ENCODE data around the gene ANKH. TPM values are rescaled to one million over a fixed set of nuclear protein-coding genes. Genes with fewer than 3 reads are reported as not detected.
A peak's percentile ranks its signal among the peaks of the same experiment; 100 is the strongest.

The ANKH gene
- total and polyA plus RNA-seq, 2 of the 13 experiments (the other 11 are each of a cell fraction or from before 2014, with no cell fraction given), result 25.0 to 36.0 TPM

DNA sequence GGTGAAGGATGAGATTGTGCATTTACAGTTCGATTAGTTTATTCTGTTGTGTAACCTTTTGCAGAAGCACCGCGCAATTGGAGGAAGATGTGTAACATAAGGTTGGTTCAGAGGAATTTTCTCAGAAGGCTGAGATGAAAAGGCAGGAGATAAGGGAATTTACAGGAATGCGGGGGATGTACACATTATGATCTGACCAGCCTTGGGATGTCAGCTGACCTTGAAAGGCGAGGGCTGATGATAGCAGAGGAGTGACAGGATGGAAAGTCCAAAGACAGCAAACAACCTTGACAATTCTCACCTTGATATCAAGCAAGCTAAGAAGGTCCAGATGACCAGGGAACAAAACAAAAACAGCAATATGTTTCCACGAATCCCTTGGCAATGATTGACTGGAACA, 118.3 kb downstream of the ANKH start (continued):
- TF ChIP-seq, protein P1, sequence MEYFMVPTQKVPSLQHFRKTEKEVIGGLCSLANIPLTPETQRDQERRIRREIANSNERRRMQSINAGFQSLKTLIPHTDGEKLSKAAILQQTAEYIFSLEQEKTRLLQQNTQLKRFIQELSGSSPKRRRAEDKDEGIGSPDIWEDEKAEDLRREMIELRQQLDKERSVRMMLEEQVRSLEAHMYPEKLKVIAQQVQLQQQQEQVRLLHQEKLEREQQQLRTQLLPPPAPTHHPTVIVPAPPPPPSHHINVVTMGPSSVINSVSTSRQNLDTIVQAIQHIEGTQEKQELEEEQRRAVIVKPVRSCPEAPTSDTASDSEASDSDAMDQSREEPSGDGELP (IDR thresholded peaks at IDR 0.05; ENCODE audit: borderline replicate concordance, low read depth), result peak; percentile 45; the same call in 1 of the 2 replicates
- TF ChIP-seq, protein P2, sequence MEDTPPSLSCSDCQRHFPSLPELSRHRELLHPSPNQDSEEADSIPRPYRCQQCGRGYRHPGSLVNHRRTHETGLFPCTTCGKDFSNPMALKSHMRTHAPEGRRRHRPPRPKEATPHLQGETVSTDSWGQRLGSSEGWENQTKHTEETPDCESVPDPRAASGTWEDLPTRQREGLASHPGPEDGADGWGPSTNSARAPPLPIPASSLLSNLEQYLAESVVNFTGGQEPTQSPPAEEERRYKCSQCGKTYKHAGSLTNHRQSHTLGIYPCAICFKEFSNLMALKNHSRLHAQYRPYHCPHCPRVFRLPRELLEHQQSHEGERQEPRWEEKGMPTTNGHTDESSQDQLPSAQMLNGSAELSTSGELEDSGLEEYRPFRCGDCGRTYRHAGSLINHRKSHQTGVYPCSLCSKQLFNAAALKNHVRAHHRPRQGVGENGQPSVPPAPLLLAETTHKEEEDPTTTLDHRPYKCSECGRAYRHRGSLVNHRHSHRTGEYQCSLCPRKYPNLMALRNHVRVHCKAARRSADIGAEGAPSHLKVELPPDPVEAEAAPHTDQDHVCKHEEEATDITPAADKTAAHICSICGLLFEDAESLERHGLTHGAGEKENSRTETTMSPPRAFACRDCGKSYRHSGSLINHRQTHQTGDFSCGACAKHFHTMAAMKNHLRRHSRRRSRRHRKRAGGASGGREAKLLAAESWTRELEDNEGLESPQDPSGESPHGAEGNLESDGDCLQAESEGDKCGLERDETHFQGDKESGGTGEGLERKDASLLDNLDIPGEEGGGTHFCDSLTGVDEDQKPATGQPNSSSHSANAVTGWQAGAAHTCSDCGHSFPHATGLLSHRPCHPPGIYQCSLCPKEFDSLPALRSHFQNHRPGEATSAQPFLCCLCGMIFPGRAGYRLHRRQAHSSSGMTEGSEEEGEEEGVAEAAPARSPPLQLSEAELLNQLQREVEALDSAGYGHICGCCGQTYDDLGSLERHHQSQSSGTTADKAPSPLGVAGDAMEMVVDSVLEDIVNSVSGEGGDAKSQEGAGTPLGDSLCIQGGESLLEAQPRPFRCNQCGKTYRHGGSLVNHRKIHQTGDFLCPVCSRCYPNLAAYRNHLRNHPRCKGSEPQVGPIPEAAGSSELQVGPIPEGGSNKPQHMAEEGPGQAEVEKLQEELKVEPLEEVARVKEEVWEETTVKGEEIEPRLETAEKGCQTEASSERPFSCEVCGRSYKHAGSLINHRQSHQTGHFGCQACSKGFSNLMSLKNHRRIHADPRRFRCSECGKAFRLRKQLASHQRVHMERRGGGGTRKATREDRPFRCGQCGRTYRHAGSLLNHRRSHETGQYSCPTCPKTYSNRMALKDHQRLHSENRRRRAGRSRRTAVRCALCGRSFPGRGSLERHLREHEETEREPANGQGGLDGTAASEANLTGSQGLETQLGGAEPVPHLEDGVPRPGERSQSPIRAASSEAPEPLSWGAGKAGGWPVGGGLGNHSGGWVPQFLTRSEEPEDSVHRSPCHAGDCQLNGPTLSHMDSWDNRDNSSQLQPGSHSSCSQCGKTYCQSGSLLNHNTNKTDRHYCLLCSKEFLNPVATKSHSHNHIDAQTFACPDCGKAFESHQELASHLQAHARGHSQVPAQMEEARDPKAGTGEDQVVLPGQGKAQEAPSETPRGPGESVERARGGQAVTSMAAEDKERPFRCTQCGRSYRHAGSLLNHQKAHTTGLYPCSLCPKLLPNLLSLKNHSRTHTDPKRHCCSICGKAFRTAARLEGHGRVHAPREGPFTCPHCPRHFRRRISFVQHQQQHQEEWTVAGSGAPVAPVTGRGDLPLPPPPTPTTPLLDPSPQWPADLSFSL (CRISPR knock-in tag; IDR thresholded peaks at IDR 0.05), result peak; percentile 23; the same call in 1 of the 2 replicates
- TF ChIP-seq, protein P3, sequence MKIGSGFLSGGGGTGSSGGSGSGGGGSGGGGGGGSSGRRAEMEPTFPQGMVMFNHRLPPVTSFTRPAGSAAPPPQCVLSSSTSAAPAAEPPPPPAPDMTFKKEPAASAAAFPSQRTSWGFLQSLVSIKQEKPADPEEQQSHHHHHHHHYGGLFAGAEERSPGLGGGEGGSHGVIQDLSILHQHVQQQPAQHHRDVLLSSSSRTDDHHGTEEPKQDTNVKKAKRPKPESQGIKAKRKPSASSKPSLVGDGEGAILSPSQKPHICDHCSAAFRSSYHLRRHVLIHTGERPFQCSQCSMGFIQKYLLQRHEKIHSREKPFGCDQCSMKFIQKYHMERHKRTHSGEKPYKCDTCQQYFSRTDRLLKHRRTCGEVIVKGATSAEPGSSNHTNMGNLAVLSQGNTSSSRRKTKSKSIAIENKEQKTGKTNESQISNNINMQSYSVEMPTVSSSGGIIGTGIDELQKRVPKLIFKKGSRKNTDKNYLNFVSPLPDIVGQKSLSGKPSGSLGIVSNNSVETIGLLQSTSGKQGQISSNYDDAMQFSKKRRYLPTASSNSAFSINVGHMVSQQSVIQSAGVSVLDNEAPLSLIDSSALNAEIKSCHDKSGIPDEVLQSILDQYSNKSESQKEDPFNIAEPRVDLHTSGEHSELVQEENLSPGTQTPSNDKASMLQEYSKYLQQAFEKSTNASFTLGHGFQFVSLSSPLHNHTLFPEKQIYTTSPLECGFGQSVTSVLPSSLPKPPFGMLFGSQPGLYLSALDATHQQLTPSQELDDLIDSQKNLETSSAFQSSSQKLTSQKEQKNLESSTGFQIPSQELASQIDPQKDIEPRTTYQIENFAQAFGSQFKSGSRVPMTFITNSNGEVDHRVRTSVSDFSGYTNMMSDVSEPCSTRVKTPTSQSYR (CRISPR knock-in tag; IDR thresholded peaks at IDR 0.05; ENCODE audit: borderline replicate concordance), result peak; percentile 21; the same call in 1 of the 2 replicates
- no peak for TF ChIP-seq ZNF563 (CRISPR knock-in tag; IDR thresholded peaks at IDR 0.05)
- TF ChIP-seq, protein P4, sequence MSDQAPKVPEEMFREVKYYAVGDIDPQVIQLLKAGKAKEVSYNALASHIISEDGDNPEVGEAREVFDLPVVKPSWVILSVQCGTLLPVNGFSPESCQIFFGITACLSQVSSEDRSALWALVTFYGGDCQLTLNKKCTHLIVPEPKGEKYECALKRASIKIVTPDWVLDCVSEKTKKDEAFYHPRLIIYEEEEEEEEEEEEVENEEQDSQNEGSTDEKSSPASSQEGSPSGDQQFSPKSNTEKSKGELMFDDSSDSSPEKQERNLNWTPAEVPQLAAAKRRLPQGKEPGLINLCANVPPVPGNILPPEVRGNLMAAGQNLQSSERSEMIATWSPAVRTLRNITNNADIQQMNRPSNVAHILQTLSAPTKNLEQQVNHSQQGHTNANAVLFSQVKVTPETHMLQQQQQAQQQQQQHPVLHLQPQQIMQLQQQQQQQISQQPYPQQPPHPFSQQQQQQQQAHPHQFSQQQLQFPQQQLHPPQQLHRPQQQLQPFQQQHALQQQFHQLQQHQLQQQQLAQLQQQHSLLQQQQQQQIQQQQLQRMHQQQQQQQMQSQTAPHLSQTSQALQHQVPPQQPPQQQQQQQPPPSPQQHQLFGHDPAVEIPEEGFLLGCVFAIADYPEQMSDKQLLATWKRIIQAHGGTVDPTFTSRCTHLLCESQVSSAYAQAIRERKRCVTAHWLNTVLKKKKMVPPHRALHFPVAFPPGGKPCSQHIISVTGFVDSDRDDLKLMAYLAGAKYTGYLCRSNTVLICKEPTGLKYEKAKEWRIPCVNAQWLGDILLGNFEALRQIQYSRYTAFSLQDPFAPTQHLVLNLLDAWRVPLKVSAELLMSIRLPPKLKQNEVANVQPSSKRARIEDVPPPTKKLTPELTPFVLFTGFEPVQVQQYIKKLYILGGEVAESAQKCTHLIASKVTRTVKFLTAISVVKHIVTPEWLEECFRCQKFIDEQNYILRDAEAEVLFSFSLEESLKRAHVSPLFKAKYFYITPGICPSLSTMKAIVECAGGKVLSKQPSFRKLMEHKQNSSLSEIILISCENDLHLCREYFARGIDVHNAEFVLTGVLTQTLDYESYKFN (CRISPR knock-in tag; conservative IDR thresholded peaks at IDR 0.05), result 0 out of 2 replicates have a peak, but pooled peaks have one; percentile 34
- TF ChIP-seq, protein P5, sequence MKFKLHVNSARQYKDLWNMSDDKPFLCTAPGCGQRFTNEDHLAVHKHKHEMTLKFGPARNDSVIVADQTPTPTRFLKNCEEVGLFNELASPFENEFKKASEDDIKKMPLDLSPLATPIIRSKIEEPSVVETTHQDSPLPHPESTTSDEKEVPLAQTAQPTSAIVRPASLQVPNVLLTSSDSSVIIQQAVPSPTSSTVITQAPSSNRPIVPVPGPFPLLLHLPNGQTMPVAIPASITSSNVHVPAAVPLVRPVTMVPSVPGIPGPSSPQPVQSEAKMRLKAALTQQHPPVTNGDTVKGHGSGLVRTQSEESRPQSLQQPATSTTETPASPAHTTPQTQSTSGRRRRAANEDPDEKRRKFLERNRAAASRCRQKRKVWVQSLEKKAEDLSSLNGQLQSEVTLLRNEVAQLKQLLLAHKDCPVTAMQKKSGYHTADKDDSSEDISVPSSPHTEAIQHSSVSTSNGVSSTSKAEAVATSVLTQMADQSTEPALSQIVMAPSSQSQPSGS (CRISPR knock-in tag; IDR thresholded peaks at IDR 0.05), result 0 out of 2 replicates have a peak, but pooled peaks have one; percentile 21
- TF ChIP-seq FOXO1 (CRISPR knock-in tag; IDR thresholded peaks at IDR 0.05), result peak; percentile 59; the same call in 1 of the 2 replicates
- TF ChIP-seq GATA4 (IDR thresholded peaks at IDR 0.05; ENCODE audit: borderline replicate concordance, low read depth), result peak; percentile 59; the same call in 1 of the 2 replicates
- TF ChIP-seq, protein P6, sequence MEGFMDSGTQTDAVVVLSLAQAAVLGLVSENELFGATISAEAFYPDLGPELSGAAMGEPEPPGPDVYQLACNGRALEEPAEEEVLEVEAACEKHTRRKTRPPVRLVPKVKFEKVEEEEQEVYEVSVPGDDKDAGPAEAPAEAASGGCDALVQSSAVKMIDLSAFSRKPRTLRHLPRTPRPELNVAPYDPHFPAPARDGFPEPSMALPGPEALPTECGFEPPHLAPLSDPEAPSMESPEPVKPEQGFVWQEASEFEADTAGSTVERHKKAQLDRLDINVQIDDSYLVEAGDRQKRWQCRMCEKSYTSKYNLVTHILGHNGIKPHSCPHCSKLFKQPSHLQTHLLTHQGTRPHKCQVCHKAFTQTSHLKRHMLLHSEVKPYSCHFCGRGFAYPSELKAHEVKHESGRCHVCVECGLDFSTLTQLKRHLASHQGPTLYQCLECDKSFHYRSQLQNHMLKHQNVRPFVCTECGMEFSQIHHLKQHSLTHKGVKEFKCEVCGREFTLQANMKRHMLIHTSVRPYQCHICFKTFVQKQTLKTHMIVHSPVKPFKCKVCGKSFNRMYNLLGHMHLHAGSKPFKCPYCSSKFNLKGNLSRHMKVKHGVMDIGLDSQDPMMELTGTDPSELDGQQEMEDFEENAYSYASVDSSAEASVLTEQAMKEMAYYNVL (CRISPR knock-in tag; IDR thresholded peaks at IDR 0.05; ENCODE audit: borderline replicate concordance), result 0 out of 2 replicates have a peak, but pooled peaks have one; percentile 37
- TF ChIP-seq NR2F6 (IDR thresholded peaks at IDR 0.05), result no peak
- 0 out of 2 replicates have a peak, but pooled peaks have one; percentile 15 for TF ChIP-seq NR2F6 (CRISPR knock-in tag; IDR thresholded peaks at IDR 0.05)
